HEK293T (cell line): ENCODE results near the gene AASS.

Experiments used
- CTCF ChIA-PET: fragments of 350-600 bp; formaldehyde crosslinking; extraction: SDS; loops from one replicate; lab custom pipeline; 2021; ENCODE audit warnings: antibody characterized with exemption, inconsistent platforms; lab: Yijun Ruan, JAX
- POLR2A ChIA-PET: fragments of 350-600 bp; formaldehyde crosslinking; extraction: SDS; loops from one replicate; lab custom pipeline; 2020; ENCODE audit warnings: antibody characterized with exemption, inconsistent platforms; lab: Yijun Ruan, JAX
- DNase-seq: peaks from one replicate; pipeline ENCODE4 v3.0.0; 2012; ENCODE audit warnings: mixed read lengths; ENCODE audit errors: extremely low spot score
- ARNT ChIP-seq: fragments of 450-650 bp; IDR thresholded peaks from 2 replicates; pipeline ENCODE4 v1.6.1; 2017; ENCODE audit warnings: mild to moderate bottlenecking
- BHLHE40 ChIP-seq: fragments of 450-650 bp; IDR thresholded peaks from 2 replicates; pipeline ENCODE4 v1.6.1; 2016; ENCODE audit warnings: mild to moderate bottlenecking, moderate library complexity, borderline replicate concordance
- CTBP1 ChIP-seq: fragments of 450-650 bp; IDR thresholded peaks from 2 replicates; pipeline ENCODE4 v1.6.1; 2016; ENCODE audit warnings: borderline replicate concordance
- ELF4 ChIP-seq: fragments of 450-650 bp; IDR thresholded peaks from 2 replicates; pipeline ENCODE4 v1.6.1; 2017; ENCODE audit warnings: antibody characterized with exemption
- FOXA1 ChIP-seq: fragments of 450-650 bp; IDR thresholded peaks from 2 replicates; pipeline ENCODE4 v1.6.1; 2016; ENCODE audit warnings: mild to moderate bottlenecking
- FOXK2 ChIP-seq: fragments of 450-650 bp; IDR thresholded peaks from 2 replicates; pipeline ENCODE4 v1.6.1; 2016; ENCODE audit warnings: mild to moderate bottlenecking
- FOXM1 ChIP-seq: fragments of 450-650 bp; IDR thresholded peaks from 2 replicates; pipeline ENCODE4 v1.6.1; 2017; ENCODE audit warnings: mild to moderate bottlenecking, borderline replicate concordance
- HDGF ChIP-seq: fragments of 450-650 bp; IDR thresholded peaks from 2 replicates; pipeline ENCODE4 v1.6.1; 2017; ENCODE audit warnings: antibody characterized with exemption, borderline replicate concordance
- L3MBTL2 ChIP-seq: fragments of 450-650 bp; conservative IDR thresholded peaks from 2 replicates; pipeline ENCODE4 v1.6.1; 2016; ENCODE audit warnings: mild to moderate bottlenecking
- LEF1 ChIP-seq: fragments of 450-650 bp; IDR thresholded peaks from 2 replicates; pipeline ENCODE4 v1.6.1; 2017; ENCODE audit warnings: mild to moderate bottlenecking, borderline replicate concordance
- NFRKB ChIP-seq: fragments of 450-650 bp; IDR thresholded peaks from 2 replicates; pipeline ENCODE4 v1.6.1; 2016; ENCODE audit warnings: mild to moderate bottlenecking, moderate library complexity
- SP1 ChIP-seq: fragments of 450-650 bp; IDR thresholded peaks from 2 replicates; pipeline ENCODE4 v1.6.1; 2017
- SUZ12 ChIP-seq: fragments of 450-650 bp; IDR thresholded peaks from 2 replicates; pipeline ENCODE4 v1.6.1; 2016; ENCODE audit warnings: mild to moderate bottlenecking
- TARDBP ChIP-seq: fragments of 450-650 bp; IDR thresholded peaks from 2 replicates; pipeline ENCODE4 v1.6.1; 2016
- ZNF384 ChIP-seq: fragments of 450-650 bp; IDR thresholded peaks from 2 replicates; pipeline ENCODE4 v1.6.1; 2016
- TF ChIP-seq, protein P1 (sequence below): fragments of 450-650 bp; IDR thresholded peaks from 2 replicates; pipeline ENCODE4 v1.6.1; 2016

AASS gene

DNA sequence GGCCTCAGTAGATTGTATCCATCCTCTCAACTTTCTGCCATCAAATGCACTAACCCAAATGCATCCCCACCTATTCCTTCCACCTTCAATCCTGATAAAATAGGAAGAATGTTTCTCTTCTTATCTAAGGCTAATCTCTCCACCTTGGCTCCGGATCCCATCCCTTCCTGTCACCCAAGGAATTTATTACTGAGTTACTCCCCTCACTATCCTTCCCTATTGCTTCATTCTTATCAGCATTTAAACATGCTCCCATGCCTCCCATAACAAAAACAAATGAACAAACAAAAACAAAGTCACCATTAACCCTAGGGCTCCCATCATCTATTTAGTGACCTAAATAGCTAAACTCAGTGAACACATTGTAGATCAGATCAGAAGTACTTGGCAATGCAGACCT lies 25.3 kb downstream of the AASS start:
- POLR2A ChIA-PET: no interaction called here
- no peak for TF ChIP-seq BHLHE40
- TF ChIP-seq FOXA1: no peak
- TF ChIP-seq, protein P1, sequence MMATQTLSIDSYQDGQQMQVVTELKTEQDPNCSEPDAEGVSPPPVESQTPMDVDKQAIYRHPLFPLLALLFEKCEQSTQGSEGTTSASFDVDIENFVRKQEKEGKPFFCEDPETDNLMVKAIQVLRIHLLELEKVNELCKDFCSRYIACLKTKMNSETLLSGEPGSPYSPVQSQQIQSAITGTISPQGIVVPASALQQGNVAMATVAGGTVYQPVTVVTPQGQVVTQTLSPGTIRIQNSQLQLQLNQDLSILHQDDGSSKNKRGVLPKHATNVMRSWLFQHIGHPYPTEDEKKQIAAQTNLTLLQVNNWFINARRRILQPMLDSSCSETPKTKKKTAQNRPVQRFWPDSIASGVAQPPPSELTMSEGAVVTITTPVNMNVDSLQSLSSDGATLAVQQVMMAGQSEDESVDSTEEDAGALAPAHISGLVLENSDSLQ: no peak
- no peak for TF ChIP-seq ELF4
- TF ChIP-seq SP1: no peak
- TF ChIP-seq FOXM1: no peak
- TF ChIP-seq CTBP1: no peak
- TF ChIP-seq TARDBP: no peak
- no peak for TF ChIP-seq FOXK2
- TF ChIP-seq SUZ12: no peak
- TF ChIP-seq LEF1: no peak
- no peak for TF ChIP-seq ZNF384
- no peak for TF ChIP-seq NFRKB
- no peak for TF ChIP-seq ARNT
- TF ChIP-seq L3MBTL2: no peak
- TF ChIP-seq HDGF: no peak
- CTCF ChIA-PET: no interaction called here
- DNase-seq: no peak

DNA sequence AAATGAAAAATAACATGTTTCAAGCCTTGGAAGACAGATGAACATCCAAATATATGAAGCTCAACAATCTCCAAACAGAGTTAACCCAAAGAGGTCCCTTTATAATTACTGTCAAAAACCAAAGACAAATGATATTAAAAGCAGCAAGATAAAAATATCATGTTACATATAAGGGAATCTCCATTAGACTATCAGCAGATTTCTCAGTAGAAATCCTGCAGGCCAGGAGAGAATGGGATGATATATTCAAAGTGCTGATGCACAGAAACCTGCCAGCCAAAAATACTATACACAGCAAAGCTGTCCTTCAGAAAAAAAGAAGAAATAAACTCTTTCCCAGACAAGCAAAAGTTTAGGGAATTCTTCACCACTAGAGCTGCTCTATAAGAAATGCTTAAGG lies 41.0 kb downstream of the AASS start:
- CTCF ChIA-PET: no interaction called here
- DNase-seq: no peak
- TF ChIP-seq CTBP1: no peak
- TF ChIP-seq ARNT: no peak
- no peak for TF ChIP-seq FOXK2
- TF ChIP-seq HDGF: no peak
- TF ChIP-seq ZNF384: no peak
- TF ChIP-seq TARDBP: no peak
- no peak for TF ChIP-seq SUZ12
- TF ChIP-seq FOXA1: no peak
- TF ChIP-seq LEF1: no peak
- TF ChIP-seq BHLHE40: no peak
- POLR2A ChIA-PET: no interaction called here

DNA sequence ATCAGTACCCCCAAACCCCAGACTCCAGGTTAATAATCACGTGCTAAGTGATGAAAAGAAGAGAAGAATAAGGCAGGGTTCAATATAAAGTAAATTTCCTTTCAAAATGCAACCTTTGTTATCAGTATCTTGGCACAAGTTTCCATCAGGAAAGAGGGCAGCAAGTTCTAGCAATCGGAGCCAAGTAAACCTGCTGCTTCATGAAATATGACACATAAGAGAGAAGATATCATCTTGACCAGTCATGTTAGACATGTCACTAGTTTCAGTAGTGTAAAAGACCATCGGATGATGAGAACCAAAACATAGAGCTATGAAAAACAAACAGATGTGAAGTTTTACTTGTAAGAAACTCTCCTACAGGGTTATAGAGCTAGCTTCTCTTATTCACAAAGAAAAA lies 44.0 kb downstream of the AASS start:
- TF ChIP-seq TARDBP (no peak), FOXA1 (no peak), ZNF384 (no peak), NFRKB (no peak), FOXK2 (no peak)
- ChIA-PET CTCF (no interaction called here), POLR2A (no interaction called here)
- DNase-seq: no peak

DNA sequence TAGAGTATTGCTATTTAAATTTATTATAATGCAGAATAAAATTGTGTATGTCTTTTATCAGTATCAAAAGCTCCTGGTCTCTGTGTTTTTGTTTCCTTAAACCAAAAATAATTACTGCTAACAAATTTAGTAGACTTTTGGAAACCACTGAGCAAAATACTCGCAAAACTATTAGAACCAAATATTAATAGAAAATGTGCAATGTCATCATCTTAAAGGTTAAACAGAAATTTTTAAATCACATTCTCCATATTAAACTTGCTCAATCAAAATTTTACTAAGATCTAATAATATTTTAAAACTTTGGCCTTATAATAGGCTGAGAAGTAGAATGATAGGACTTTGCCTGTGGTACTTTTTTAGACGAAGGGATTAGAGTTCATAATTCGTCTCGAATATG lies 48.4 kb downstream of the AASS start:
- DNase-seq: no peak
- ChIA-PET POLR2A (no interaction called here), CTCF (no interaction called here)
- TF ChIP-seq TARDBP (no peak), LEF1 (no peak), ELF4 (no peak)
- TF ChIP-seq, protein P1: no peak

DNA sequence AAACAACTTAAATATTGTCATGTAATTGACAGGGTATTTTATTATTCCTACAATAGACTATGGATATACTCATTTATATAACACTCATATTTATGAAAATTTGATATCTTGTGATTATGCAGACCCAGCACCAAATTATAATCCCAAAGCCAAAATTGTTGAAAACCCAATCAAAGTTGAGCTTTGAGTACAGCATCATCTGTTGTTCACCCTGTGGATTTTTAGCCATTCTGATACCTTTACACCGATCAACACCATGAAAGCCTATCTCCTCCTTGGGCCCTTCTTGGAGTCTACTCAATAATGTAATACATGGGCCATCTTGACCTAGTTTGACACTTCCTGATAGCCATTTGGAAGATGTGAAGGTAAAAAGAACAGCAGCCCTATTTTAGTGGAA lies 49.5 kb downstream of the AASS start:
- TF ChIP-seq CTBP1 (no peak), LEF1 (no peak), HDGF (no peak), ZNF384 (no peak), FOXM1 (no peak), BHLHE40 (no peak), FOXK2 (no peak), SP1 (no peak), TARDBP (no peak), L3MBTL2 (no peak), FOXA1 (no peak), ARNT (no peak)
- TF ChIP-seq, protein P1: no peak
- POLR2A ChIA-PET: no interaction called here
- CTCF ChIA-PET: no interaction called here

DNA sequence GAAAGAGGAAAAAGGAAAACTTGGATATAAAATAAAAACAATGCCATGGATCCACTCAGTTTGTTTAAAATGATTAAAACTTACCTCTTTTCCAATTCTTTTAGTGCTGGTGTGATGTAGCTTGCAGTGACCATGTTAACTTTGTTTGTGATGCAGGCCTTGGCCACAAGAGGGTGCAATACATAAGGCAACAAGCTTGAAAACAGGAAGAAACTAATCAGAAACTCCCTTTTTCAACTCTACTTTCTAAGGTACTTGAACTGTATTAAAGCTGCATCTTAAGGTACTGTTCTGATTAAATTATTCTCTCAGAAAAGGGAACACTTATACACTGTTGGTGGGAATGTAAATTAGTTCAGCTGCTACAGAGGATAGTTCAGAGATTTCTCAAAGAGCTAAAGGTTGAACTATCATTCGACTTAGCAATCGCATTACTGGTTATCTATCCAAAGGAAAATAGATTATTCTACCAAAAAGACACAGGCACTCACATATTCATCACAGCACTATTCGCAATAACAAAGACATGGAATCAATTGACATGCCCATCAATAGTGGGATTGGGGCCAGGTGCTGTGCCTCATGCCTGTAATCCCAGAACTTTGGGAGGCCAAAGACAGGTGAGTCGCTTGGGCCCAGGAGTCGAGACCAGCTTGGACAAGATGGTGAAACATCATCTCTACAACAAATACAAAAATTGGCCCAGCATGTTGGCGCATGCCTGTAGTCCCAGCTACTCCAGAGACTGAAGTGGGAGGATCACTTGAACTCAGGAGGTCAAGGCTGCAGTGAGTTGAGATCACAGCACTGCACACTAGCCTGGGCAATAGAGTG lies 50.9 kb downstream of the AASS start:
- POLR2A ChIA-PET: interaction anchor here (1.2 kb wide), 1 partner anchor 51 kb away, joined by 3 read pairs; no protein-coding TSS in a partner anchor
- CTCF ChIA-PET: interaction anchor here (0.7 to 1.5 kb wide), 9 partner anchors 10 to 642 kb away, joined by 3 to 6 read pairs (median 3); no protein-coding TSS in a partner anchor
- DNase-seq: peak; percentile 56
- TF ChIP-seq FOXK2 (no peak), ARNT (no peak), ZNF384 (no peak), LEF1 (no peak), L3MBTL2 (no peak), ELF4 (no peak), NFRKB (no peak), BHLHE40 (no peak), CTBP1 (no peak), SUZ12 (no peak), FOXA1 (no peak), SP1 (no peak), FOXM1 (no peak), HDGF (no peak), TARDBP (no peak)
- TF ChIP-seq, protein P1: no peak

More for the DNA sequence above, 49.5 kb downstream of the AASS start:
- no peak for DNase-seq
